K562 (cell line): ENCODE measurements around the gene OSBPL1A. TPM values are rescaled to one million over a fixed set of nuclear protein-coding genes. Genes with fewer than 3 reads are reported as not detected.

Source experiments
- ATAC-seq: fragments of 200-7000 bp; cut with Tn5 transposase; 3 replicates; pipeline ENCODE4 v1.9.1; 2020; ENCODE audit warnings: moderate library complexity
- BruUV-seq: library from RNA; stranded (reverse); fragments of 400-500 nt; replicated peaks from 2 replicates; lab custom pipeline; 2021; lab: Mats Ljungman, UMichigan
- CTCF ChIA-PET: fragments of 300-600 bp; formaldehyde crosslinking; extraction: SDS; loops from one replicate; lab custom pipeline; 2021; ENCODE audit warnings: low intra/inter-chr PET ratio; lab: Yijun Ruan, JAX
- POLR2A ChIA-PET: fragments of 300-600, 350-650 bp; sonication (Branson Sonifier 250); formaldehyde crosslinking; extraction: SDS; loops from one replicate; lab custom pipeline; 2021; ENCODE audit warnings: antibody characterized with exemption, inconsistent platforms; lab: Yijun Ruan, JAX
- DNase-seq, 4 experiments: peaks; one replicate each; pipeline versions ENCODE4 v3.0.0 to v3.0.0-alpha.2; 2011 to 2018; ENCODE audit warnings: low spot score in 3 of 4, mixed read lengths in 3 of 4; ENCODE audit errors: extremely low read depth in 1 of 4
- FAIRE-seq: peaks from 2 replicates; lab custom pipeline; 2011; peaks lifted over from hg19 to GRCh38; lab: Jason Lieb, UNC
- H2AFZ ChIP-seq: 2 replicates; pipeline ENCODE4 v1.6.0; 2011; ENCODE audit warnings: low read depth, low read length, control low read depth, inconsistent platforms
- H3K27ac ChIP-seq: fragments of 200-600 bp; 3 replicates; pipeline ENCODE4 v1.8.0; 2011; ENCODE audit warnings: low read depth, mild to moderate bottlenecking, control low read depth, inconsistent platforms, low read length, moderate library complexity, mixed read lengths; ENCODE audit errors: extremely low read depth
- H3K27me3 ChIP-seq, 2 experiments: fragments of 300-600 bp in 1 of 2; 2 replicates in 1 of 2; 3 replicates in 1 of 2; pipeline versions ENCODE4 v1.6.0 to v1.8.0; 2011; ENCODE audit warnings: inconsistent platforms in 2 of 2, low read length in 2 of 2, mild to moderate bottlenecking in 1 of 2, mixed read lengths in 1 of 2, moderate library complexity in 1 of 2; ENCODE audit not compliant: control insufficient read depth in 2 of 2, insufficient read depth in 2 of 2
- H3K36me3 ChIP-seq: fragments of 300-600 bp; 3 replicates; pipeline ENCODE4 v1.8.0; 2011; ENCODE audit warnings: mild to moderate bottlenecking, low read length, inconsistent platforms; ENCODE audit not compliant: control insufficient read depth, insufficient read depth
- H3K4me1 ChIP-seq, 2 experiments: fragments of 200-600 bp in 1 of 2; replicated peaks in 1 of 2; 2 replicates in 1 of 2; 3 replicates in 1 of 2; pipeline versions ENCODE4 v1.5.1 to v1.8.0; 2011; ENCODE audit warnings: inconsistent platforms in 2 of 2, low read length in 2 of 2, mild to moderate bottlenecking in 1 of 2, mixed read lengths in 1 of 2, moderate library complexity in 1 of 2; ENCODE audit not compliant: control insufficient read depth in 2 of 2, insufficient read depth in 2 of 2
- H3K4me2 ChIP-seq: 2 replicates; pipeline ENCODE4 v1.6.1; 2011; ENCODE audit warnings: low read length, control low read depth, inconsistent platforms, mixed read lengths; ENCODE audit not compliant: insufficient read depth
- H3K4me3 ChIP-seq: fragments of 200-600 bp; sonication (generic), shearing (Covaris generic); 2 replicates; pipeline ENCODE4 v1.5.1; 2016; ENCODE audit warnings: control low read depth, inconsistent platforms
- H3K79me2 ChIP-seq: fragments of 200-600 bp; 3 replicates; pipeline ENCODE4 v1.8.0; 2011; ENCODE audit warnings: low read length, inconsistent platforms; ENCODE audit not compliant: control insufficient read depth, insufficient read depth
- H3K9ac ChIP-seq, 2 experiments: 2 replicates each; pipeline versions ENCODE4 v1.6.0 to v1.6.1; 2011; ENCODE audit warnings: low read depth in 2 of 2, low read length in 2 of 2, control low read depth in 1 of 2, inconsistent platforms in 1 of 2, mild to moderate bottlenecking in 1 of 2, mixed read lengths in 1 of 2; ENCODE audit not compliant: insufficient read depth in 1 of 2
- H3K9me1 ChIP-seq: one replicate; pipeline ENCODE4 v1.6.0; 2011; ENCODE audit warnings: inconsistent platforms, mild to moderate bottlenecking, low read length, moderate library complexity; ENCODE audit not compliant: control insufficient read depth, insufficient read depth
- H3K9me3 ChIP-seq: replicated peaks from 2 replicates; pipeline ENCODE4 v1.5.1; 2011; ENCODE audit warnings: low read depth, low read length, inconsistent platforms; ENCODE audit not compliant: control insufficient read depth, insufficient read depth
- H4K20me1 ChIP-seq: replicated peaks from 2 replicates; pipeline ENCODE4 v1.6.1; 2011; ENCODE audit warnings: low read length, inconsistent platforms, mixed read lengths; ENCODE audit not compliant: control insufficient read depth, insufficient read depth
- DDX20 ChIP-seq: fragments of 450-650 bp; IDR thresholded peaks from 2 replicates; pipeline ENCODE4 v1.6.1; 2016; ENCODE audit warnings: missing genetic modification characterization, low read depth, mild to moderate bottlenecking, missing compliant biosample characterization, moderate library complexity
- EZH2 ChIP-seq: IDR thresholded peaks from 2 replicates; pipeline ENCODE4 v1.6.1; 2012; ENCODE audit warnings: low read depth, mild to moderate bottlenecking, inconsistent platforms, low read length, borderline replicate concordance
- HSF4 ChIP-seq: fragments of 250-450 bp; sonication (Bioruptor Pico); IDR thresholded peaks from 2 replicates; pipeline ENCODE4 v2.1.2; 2022; ENCODE audit warnings: mild to moderate bottlenecking, moderate library complexity, borderline replicate concordance
- TARDBP ChIP-seq: fragments of 450-650 bp; IDR thresholded peaks from 2 replicates; pipeline ENCODE4 v1.6.1; 2016
- TBP ChIP-seq: optimal IDR thresholded peaks from 2 replicates; pipeline ENCODE3; 2011; ENCODE audit warnings: low read depth, low read length, improper control_type of control experiment
- ZNF197 ChIP-seq: fragments of 200-800 bp; sonication (Bioruptor generic); IDR thresholded peaks from 2 replicates; pipeline ENCODE4 v1.6.1; 2016; ENCODE audit warnings: low read depth, missing genetic modification characterization, missing compliant biosample characterization
- WGBS: fragments of 100-300 bp; shearing (Covaris generic); methylation state at CpG from one replicate; pipeline ENCODE4 v1.1.6; 2016; ENCODE audit warnings: low coverage, mixed read lengths; ENCODE audit not compliant: insufficient coverage; ENCODE audit errors: missing lambda C conversion rate; 5-methylcytosine and 5-hydroxymethylcytosine counted together
- in situ Hi-C: fragments of 300-500 bp; cut with MboI; formaldehyde crosslinking; loops from 4 replicates; pipeline ENCODE4 v1.15.0; 2018; ENCODE audit warnings: inconsistent platforms, mixed read lengths
- intact Hi-C: fragments of 100-400 bp; cut with micrococcal nuclease; formaldehyde crosslinking; loops from 2 replicates; pipeline ENCODE4 v1.14.2; 2022
- polyA plus RNA-seq, 8 experiments: library from polyadenylated mRNA; depleted of rRNA in 4 of 8; stranded (reverse) in 5 of 8; unstranded in 3 of 8; fragments of >200 nt; fragmentation: Nextera tagmentation in 2 of 8; fragmentation: Illumina TruSeq in 1 of 8; extraction: Ambion mirVana in 2 of 8; extraction: Trizol in 1 of 8; gene quantifications; 2 replicates each; pipeline versions ENCODE4 v1.2.1 to v1.2.3, GENCODE V29; 2011 to 2014; ENCODE audit warnings: inconsistent platforms in 1 of 8, missing spikeins in 1 of 8
- total RNA-seq, 7 experiments: library from RNA; depleted of rRNA in 6 of 7; stranded (reverse); fragments of >200 nt in 6 of 7; fragmentation: Illumina TruSeq in 2 of 7; extraction: Trizol in 2 of 7; gene quantifications; 2 replicates each; pipeline versions ENCODE4 v1.2.1 to v1.2.3, GENCODE V29; 2011 to 2021; ENCODE audit warnings: low replicate concordance in 1 of 7
- TF ChIP-seq, protein P1 (sequence below), 2 experiments: IDR thresholded peaks in 1 of 2; conservative IDR thresholded peaks in 1 of 2; 2 replicates each; pipeline ENCODE4 v1.6.1; 2016; ENCODE audit warnings: low read depth in 2 of 2, mild to moderate bottlenecking in 1 of 2, missing compliant biosample characterization in 1 of 2, missing genetic modification characterization in 1 of 2, moderate library complexity in 1 of 2
- TF ChIP-seq, protein P2 (sequence below): fragments of 450-650 bp; IDR thresholded peaks from one replicate; pipeline ENCODE4 v1.6.1; 2018; ENCODE audit warnings: mild to moderate bottlenecking, moderate library complexity; ENCODE audit not compliant: partially characterized antibody
- TF ChIP-seq, protein P3 (sequence below): fragments of 450-650 bp; IDR thresholded peaks from 2 replicates; pipeline ENCODE4 v1.7.0; 2016; ENCODE audit warnings: borderline replicate concordance

The OSBPL1A gene
- total and polyA plus RNA-seq, 9 of the 15 experiments (the other 6 are each of a cell fraction or from before 2014, with no cell fraction given), result 0.40 to 0.49 TPM; not detected in 7

DNA sequence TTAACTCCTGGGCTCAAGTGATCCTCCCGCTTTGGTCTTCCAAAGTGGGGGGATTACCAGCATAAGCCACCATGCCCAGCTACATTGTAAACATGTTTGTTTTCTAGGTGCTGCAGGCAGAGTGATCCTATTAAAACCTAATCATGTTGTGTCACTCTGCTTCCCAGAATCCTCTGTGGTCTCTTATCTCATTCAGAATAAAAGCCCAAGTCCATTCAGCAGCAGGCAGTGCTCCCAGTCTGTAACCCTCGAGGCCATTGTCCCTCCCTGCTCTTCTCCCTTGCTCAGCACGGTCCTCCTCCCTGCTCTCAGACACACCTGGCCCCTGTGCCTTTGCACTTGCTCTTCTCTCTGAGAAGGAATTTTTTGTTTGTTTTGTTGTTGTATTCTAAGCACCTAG is 269.9 kb downstream of the OSBPL1A start (continued):
- TF ChIP-seq, protein P1, sequence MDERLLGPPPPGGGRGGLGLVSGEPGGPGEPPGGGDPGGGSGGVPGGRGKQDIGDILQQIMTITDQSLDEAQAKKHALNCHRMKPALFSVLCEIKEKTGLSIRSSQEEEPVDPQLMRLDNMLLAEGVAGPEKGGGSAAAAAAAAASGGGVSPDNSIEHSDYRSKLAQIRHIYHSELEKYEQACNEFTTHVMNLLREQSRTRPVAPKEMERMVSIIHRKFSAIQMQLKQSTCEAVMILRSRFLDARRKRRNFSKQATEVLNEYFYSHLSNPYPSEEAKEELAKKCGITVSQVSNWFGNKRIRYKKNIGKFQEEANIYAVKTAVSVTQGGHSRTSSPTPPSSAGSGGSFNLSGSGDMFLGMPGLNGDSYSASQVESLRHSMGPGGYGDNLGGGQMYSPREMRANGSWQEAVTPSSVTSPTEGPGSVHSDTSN (CRISPR knock-in tag; IDR thresholded peaks at IDR 0.05; ENCODE audit: low read depth), result no peak
- TF ChIP-seq, protein P1 (tag; conservative IDR thresholded peaks at IDR 0.05; ENCODE audit: low read depth), result no peak

DNA sequence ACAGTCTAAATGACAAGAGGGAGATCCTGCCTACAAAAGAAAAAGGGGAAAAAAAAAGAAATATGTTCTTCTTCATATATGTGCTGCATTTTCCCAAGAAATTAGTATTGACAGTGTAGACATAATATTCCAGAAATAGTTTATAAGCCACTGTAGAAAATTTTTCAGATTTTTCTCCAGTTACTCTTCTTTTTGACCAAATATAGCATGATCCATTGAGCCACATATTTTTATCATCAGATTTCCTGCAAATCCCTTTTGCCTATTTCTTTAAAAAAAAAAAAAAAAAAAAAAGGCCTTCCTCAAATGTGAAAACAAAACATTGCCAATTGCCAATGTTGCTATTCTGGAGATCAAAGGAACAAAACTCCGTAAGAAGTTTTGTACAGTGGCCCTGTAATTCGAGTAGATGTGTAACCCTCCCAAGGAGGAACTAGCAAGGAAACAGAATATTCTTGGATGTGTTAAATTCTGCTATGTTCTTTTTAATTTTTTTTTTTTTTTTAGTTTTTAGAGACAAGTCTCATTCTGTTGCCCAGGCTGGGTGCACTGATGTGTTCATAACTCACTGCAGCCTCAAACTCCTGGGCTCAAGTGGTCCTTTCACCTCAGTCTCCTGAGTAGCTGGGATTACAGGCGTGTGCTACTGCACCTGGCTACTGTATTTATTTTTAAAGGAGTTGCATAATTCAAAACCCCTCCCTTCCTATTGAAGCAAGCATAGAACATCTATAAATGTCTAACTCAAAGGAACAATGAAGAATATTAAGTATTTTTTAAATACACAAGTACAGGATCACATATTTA is 271.3 kb downstream of the OSBPL1A start:
- Histone ChIP-seq H3K27ac (no peak overlapping the region), H3K9ac (no peak overlapping the region), H3K4me2 (no peak overlapping the region), H3K4me1 (no peaks in the 10 kb centered on the region), H4K20me1 (no peaks in the 10 kb centered on the region), H3K27me3 (no peaks in the 10 kb centered on the region), H3K36me3 (no peaks in the 10 kb centered on the region), H3K79me2 (no peaks in the 10 kb centered on the region), H3K9me3 (no peaks in the 10 kb centered on the region), H3K9me1 (no peaks in the 10 kb centered on the region), H3K4me3 (no peak overlapping the region), H2AFZ (no peak overlapping the region)
- ChIA-PET POLR2A (no interaction called here), CTCF (no interaction called here)
- DNase-seq, result no peak
- intact Hi-C loops (no loop called here), in situ Hi-C loops (no loop called here)
- FAIRE-seq, result no peak
- no TSS peak for BruUV-seq
- 3% methylated on average over 3 of the region's 3 CpGs for WGBS
- ATAC-seq, result no peak
- TF ChIP-seq HSF4 (CRISPR knock-in tag) (no peak), DDX20 (tag) (no peak), EZH2 (no peak), TBP (no peak), TARDBP (no peak), ZNF197 (CRISPR knock-in tag) (no peak)
- TF ChIP-seq, protein P2, sequence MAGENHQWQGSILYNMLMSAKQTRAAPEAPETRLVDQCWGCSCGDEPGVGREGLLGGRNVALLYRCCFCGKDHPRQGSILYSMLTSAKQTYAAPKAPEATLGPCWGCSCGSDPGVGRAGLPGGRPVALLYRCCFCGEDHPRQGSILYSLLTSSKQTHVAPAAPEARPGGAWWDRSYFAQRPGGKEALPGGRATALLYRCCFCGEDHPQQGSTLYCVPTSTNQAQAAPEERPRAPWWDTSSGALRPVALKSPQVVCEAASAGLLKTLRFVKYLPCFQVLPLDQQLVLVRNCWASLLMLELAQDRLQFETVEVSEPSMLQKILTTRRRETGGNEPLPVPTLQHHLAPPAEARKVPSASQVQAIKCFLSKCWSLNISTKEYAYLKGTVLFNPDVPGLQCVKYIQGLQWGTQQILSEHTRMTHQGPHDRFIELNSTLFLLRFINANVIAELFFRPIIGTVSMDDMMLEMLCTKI, result no peak
- TF ChIP-seq, protein P1 (CRISPR knock-in tag; IDR thresholded peaks at IDR 0.05; ENCODE audit: low read depth), result no peak
- TF ChIP-seq, protein P1 (tag; conservative IDR thresholded peaks at IDR 0.05; ENCODE audit: low read depth), result no peak
- TF ChIP-seq, protein P3, sequence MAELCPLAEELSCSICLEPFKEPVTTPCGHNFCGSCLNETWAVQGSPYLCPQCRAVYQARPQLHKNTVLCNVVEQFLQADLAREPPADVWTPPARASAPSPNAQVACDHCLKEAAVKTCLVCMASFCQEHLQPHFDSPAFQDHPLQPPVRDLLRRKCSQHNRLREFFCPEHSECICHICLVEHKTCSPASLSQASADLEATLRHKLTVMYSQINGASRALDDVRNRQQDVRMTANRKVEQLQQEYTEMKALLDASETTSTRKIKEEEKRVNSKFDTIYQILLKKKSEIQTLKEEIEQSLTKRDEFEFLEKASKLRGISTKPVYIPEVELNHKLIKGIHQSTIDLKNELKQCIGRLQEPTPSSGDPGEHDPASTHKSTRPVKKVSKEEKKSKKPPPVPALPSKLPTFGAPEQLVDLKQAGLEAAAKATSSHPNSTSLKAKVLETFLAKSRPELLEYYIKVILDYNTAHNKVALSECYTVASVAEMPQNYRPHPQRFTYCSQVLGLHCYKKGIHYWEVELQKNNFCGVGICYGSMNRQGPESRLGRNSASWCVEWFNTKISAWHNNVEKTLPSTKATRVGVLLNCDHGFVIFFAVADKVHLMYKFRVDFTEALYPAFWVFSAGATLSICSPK, result no peak
